Measurements from ENCODE around the gene FCRL6.

- TF ChIP-seq CTCF (conservative IDR thresholded peaks at IDR 0.05 in 1 of 2, IDR thresholded peaks at IDR 0.05 in 1 of 2; ENCODE audit: extremely low read depth in 1 of 2, insufficient read depth in 1 of 2, low read depth in 1 of 2, low read length in 2 of 2) (no peak), EZH2 (IDR thresholded peaks at IDR 0.05; ENCODE audit: borderline replicate concordance, low read length) (no peak)
Measured at GRCh38 chr1:159847231-159847630, 45.1 kb downstream of the FCRL6 start.
